Measurements from ENCODE around the gene IPO5.

GRCh38 chr13:97961340-97961739 lies 7.9 kb downstream of the IPO5 start:
- TF ChIP-seq CTCF (IDR thresholded peaks at IDR 0.05; ENCODE audit: borderline replicate concordance, extremely low read depth, low read length, poor library complexity, severe bottlenecking) (no peak), EZH2 (IDR thresholded peaks at IDR 0.05; ENCODE audit: borderline replicate concordance, low read depth, low read length, severe bottlenecking) (no peak)
